Activated CD4-positive, alpha-beta T cell treated with anti-CD3 and anti-CD28 coated beads for 1 hour (primary cell): Measurements from ENCODE around the gene P2RY14.

Experiments used
- DNase-seq: peaks from one replicate; pipeline ENCODE4 v3.0.0-alpha.2; 2020

Gene P2RY14

GRCh38 chr3:151213151-151213550, 65.2 kb downstream of the P2RY14 start:
- DNase-seq = no peak

- no peak for DNase-seq
Measured at GRCh38 chr3:151210676-151211381, 67.5 kb downstream of the P2RY14 start.

GRCh38 chr3:151209654-151210053, 68.7 kb downstream of the P2RY14 start:
- DNase-seq = no peak

- DNase-seq = no peak
Measured at GRCh38 chr3:151206201-151206600, 72.1 kb downstream of the P2RY14 start.

GRCh38 chr3:151205482-151205881, 72.9 kb downstream of the P2RY14 start:
- DNase-seq = no peak

- no peak for DNase-seq
Measured at GRCh38 chr3:151204530-151205402, 73.6 kb downstream of the P2RY14 start.

GRCh38 chr3:151203051-151203420, 75.3 kb downstream of the P2RY14 start, which contains the start of gene GPR171:
TSS of gene GPR171 (minus strand) at chr3:151203216. CDS start at chr3:151199386, 3,830 bp downstream.
- peak; percentile 50 for DNase-seq

- no peak for DNase-seq
Measured at GRCh38 chr3:151201051-151201730, 77.2 kb downstream of the P2RY14 start.

GRCh38 chr3:151200586-151200985, 77.8 kb downstream of the P2RY14 start:
- DNase-seq = no peak

- no peak for DNase-seq
Measured at GRCh38 chr3:151199554-151200438, 78.5 kb downstream of the P2RY14 start.

GRCh38 chr3:151198849-151199248, 79.5 kb downstream of the P2RY14 start:
- DNase-seq = no peak

- DNase-seq = no peak
Measured at GRCh38 chr3:151197981-151198767, 80.2 kb downstream of the P2RY14 start.

- DNase-seq = no peak
Measured at GRCh38 chr3:151197228-151197627, 81.1 kb downstream of the P2RY14 start.

- no peak for DNase-seq
Measured at GRCh38 chr3:151196434-151196833, 81.9 kb downstream of the P2RY14 start.

GRCh38 chr3:151195826-151196225, 82.5 kb downstream of the P2RY14 start:
- no peak for DNase-seq

- DNase-seq = no peak
Measured at GRCh38 chr3:151192545-151192944, 85.8 kb downstream of the P2RY14 start.

GRCh38 chr3:151191095-151191494, 87.2 kb downstream of the P2RY14 start:
- no peak for DNase-seq

- no peak for DNase-seq
Measured at GRCh38 chr3:151183265-151183671, 95.1 kb downstream of the P2RY14 start.

- DNase-seq = no peak
Measured at GRCh38 chr3:151182349-151183079, 95.8 kb downstream of the P2RY14 start.

GRCh38 chr3:151178208-151178845, 100.0 kb downstream of the P2RY14 start:
- DNase-seq = no peak
